ENCODE results near the gene AGTR1.
A peak's percentile ranks its signal among the peaks of the same experiment; 100 is the strongest.

The AGTR1 gene

DNA sequence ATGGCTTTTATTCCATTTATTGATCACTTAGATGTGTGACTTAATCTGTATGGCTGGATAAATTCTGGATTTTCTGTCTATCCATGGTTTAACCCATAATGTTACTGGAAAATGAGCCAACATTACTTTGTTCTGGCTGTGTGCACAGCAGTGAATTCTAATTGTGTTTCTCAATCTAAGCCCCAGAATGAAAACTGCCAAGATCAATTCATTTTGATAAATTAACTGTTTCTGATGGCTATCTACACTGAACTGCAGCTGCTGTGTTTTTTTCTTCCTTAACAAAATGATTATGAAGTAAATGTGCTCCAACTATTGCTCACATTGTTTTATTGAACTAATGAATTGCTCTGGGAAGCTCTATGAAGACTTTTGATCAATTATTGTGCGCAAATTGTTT lies 94.2 kb downstream of the AGTR1 start:
- H3K27ac Mint-ChIP-seq: peak overlapping the region; percentile 63 to 69 (median 66)
- no peaks in the 10 kb centered on the region for H3K9me3 Mint-ChIP-seq
- H3K4me1 Mint-ChIP-seq: peaks cover 48% of the 10 kb centered on the region
- no peak overlapping the region for H3K4me3 Mint-ChIP-seq
- no peaks in the 10 kb centered on the region for H3K36me3 Mint-ChIP-seq (ENCODE audit: low read depth)
- no peaks in the 10 kb centered on the region for H3K27me3 Mint-ChIP-seq (ENCODE audit: low read depth)
- TF ChIP-seq, protein P1, sequence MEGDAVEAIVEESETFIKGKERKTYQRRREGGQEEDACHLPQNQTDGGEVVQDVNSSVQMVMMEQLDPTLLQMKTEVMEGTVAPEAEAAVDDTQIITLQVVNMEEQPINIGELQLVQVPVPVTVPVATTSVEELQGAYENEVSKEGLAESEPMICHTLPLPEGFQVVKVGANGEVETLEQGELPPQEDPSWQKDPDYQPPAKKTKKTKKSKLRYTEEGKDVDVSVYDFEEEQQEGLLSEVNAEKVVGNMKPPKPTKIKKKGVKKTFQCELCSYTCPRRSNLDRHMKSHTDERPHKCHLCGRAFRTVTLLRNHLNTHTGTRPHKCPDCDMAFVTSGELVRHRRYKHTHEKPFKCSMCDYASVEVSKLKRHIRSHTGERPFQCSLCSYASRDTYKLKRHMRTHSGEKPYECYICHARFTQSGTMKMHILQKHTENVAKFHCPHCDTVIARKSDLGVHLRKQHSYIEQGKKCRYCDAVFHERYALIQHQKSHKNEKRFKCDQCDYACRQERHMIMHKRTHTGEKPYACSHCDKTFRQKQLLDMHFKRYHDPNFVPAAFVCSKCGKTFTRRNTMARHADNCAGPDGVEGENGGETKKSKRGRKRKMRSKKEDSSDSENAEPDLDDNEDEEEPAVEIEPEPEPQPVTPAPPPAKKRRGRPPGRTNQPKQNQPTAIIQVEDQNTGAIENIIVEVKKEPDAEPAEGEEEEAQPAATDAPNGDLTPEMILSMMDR (IDR thresholded peaks at IDR 0.05; ENCODE audit: unreplicated experiment in 3 of 3): no peak

DNA sequence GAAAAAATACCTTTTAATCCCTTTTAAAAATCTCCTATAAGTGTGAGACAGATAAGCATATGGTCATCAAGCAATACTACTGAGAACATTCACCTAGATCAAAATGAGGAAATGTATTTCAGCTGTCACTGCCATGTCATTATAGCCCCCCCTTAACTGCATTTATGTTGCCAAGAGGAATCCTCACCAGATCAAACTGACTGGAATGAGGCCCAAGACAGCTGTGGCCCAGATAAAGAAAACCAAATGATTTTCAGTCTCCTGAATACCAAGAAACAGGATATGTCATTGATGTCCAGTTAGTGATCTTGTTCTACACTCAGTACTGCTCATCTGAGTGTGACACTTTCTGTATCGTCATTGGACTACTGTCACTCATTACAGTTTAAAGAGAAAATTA lies 94.8 kb downstream of the AGTR1 start:
- TF ChIP-seq, protein P1 (IDR thresholded peaks at IDR 0.05; ENCODE audit: unreplicated experiment in 3 of 3): no peak
- no peaks in the 10 kb centered on the region for H3K36me3 Mint-ChIP-seq (ENCODE audit: low read depth)
- H3K27me3 Mint-ChIP-seq (ENCODE audit: low read depth): no peaks in the 10 kb centered on the region
- no peaks in the 10 kb centered on the region for H3K9me3 Mint-ChIP-seq
- H3K27ac Mint-ChIP-seq: peak overlapping the region in 2 of 3 experiments; percentile 63 to 69
- no peak overlapping the region for H3K4me3 Mint-ChIP-seq
- H3K4me1 Mint-ChIP-seq: peaks cover 48% of the 10 kb centered on the region

Measured in nephron (organoid).